Jurkat, Clone E6-1 (cell line): ENCODE measurements around the gene HS3ST6.
"Not testable (repeated sequence)": the region's sequence is repeated elsewhere in the genome, so short reads cannot be mapped to it uniquely, and the experiment has no call there.

Experiments
- DNase-seq: peaks from one replicate; pipeline ENCODE4 v3.0.0-alpha.2; 2011; ENCODE audit warnings: low read depth, low spot score
- H3K4me3 ChIP-seq: 2 replicates; pipeline ENCODE4 v1.5.1; 2011; ENCODE audit warnings: mild to moderate bottlenecking, low read length, control low read depth, moderate library complexity

The HS3ST6 gene

DNA sequence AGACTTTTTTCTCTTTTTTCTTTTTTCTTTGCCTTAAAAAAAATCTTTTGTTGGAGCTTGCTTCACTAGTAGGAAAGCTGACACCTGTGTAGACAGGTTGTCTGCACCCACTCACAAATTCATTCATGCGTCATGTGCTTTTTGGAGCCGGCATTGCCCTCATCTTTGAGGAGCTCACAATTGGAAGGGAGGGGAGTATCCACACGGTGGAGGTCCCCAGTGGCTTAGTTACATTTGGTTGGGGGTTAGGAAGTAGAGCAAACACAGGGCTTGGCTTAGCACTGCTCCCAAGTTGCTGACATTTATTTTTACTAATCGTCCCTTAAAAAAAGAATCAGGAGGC, 27.5 kb downstream of the HS3ST6 start:
- H3K4me3 ChIP-seq: no peak overlapping the region
- DNase-seq: no peak

- H3K4me3 ChIP-seq: no peak overlapping the region
- no peak for DNase-seq
Measured at GRCh38 chr16:1890024-1890707, 28.0 kb downstream of the HS3ST6 start.

GRCh38 chr16:1887711-1888354, 30.4 kb downstream of the HS3ST6 start:
- no peak overlapping the region for H3K4me3 ChIP-seq
- no peak for DNase-seq

- no peak for DNase-seq
- H3K4me3 ChIP-seq: no peak overlapping the region
Measured at GRCh38 chr16:1884889-1885288, 33.3 kb downstream of the HS3ST6 start.

- no peak overlapping the region for H3K4me3 ChIP-seq
- DNase-seq: peak; percentile 8
Measured at GRCh38 chr16:1884155-1884760, 34.0 kb downstream of the HS3ST6 start.

- DNase-seq, H3K4me3 ChIP-seq: not testable (repeated sequence)
Measured at GRCh38 chr16:1881172-1881571, 37.0 kb downstream of the HS3ST6 start.

DNA sequence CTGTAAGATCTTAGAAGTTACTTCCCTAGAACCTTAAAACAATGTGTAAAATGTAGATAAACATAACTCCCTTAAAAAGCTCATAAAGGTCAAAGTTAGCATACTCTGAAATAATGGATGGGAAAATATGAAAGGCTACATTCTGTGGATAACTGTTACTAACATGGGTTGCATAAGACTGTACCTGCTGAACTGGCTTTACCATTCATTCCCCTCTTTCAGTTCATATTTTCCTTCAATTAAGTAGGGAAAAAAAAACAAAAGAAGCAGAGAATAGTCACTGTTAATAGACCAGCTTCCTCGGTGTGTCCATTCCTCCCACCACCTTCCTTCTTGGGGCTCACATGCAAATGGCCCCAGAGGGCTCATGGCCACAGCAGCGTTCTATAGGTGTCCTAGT, 38.7 kb downstream of the HS3ST6 start:
- no peak for DNase-seq

GRCh38 chr16:1878256-1878655, 40.0 kb downstream of the HS3ST6 start:
- DNase-seq: no peak

More for the DNA sequence above, 38.7 kb downstream of the HS3ST6 start:
- H3K4me3 ChIP-seq: no peak overlapping the region

GRCh38 chr16:1877804-1878203, 40.4 kb downstream of the HS3ST6 start:
- no peak overlapping the region for H3K4me3 ChIP-seq
- DNase-seq: no peak

More at GRCh38 chr16:1878256-1878655, 40.0 kb downstream of the HS3ST6 start:
- no peak overlapping the region for H3K4me3 ChIP-seq

- no peak overlapping the region for H3K4me3 ChIP-seq
- DNase-seq: no peak
Measured at GRCh38 chr16:1877089-1877488, 41.1 kb downstream of the HS3ST6 start.

DNA sequence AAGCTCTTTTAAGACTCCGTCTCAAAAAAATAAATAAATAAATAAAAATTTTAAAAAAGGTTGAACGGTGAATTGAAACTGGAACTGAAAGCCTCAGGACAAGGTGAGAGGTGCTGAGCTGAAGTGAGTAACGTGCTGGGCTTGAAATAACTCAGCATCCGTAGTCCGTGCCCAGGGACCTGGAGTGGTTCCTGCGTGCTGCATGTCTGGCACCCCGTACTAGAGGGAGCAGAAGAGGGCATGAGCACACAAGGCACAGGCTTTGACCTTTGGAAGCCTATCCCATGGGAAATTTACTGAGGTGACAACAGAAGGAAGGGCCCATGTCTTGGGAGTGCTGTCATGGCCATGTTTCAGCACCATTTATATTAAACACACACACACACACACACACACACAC, 41.7 kb downstream of the HS3ST6 start:
- H3K4me3 ChIP-seq: no peak overlapping the region
- DNase-seq: no peak

DNA sequence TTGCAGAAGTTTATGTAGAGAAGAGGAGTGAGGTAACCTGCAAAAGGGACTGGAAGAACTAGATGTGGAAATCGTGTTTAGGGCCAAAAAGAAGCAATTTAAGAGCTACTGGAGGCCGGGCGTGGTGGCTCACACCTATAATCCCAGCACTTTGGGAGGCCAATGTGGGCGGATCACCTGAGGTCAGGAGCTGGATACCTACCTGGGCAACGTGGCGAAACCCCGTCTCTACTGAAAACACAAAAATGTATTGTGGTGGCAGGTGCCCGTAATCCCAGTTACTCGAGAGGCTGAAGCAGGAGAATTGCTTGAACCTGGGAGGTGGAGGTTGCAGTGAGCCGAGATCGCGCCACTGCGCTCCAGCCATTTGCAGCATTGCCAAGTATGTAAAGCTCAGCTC, 42.1 kb downstream of the HS3ST6 start:
- not testable (repeated sequence) for DNase-seq, H3K4me3 ChIP-seq

DNA sequence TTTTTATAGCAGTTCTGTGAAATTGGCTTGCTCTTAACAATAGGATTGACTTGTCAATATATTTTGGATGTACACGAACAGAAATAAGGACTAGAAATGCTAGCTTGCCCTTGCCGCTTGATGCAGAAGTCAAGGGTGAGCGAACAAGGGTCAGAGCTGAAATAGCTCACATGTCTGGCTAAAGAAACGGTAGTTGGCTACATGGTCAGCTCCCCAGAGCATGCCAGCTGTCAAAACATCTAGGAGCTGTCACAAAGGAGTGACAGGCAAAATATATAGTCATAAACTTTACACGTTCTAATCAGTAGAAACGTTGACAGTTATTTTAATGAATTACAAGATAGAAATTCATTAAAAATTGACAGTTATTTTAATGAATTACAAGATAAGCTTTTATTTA, 43.4 kb downstream of the HS3ST6 start:
- no peak for DNase-seq
- no peak overlapping the region for H3K4me3 ChIP-seq

GRCh38 chr16:1871974-1872635, 46.1 kb downstream of the HS3ST6 start, which contains the start of gene MEIOB:
TSS of gene MEIOB (minus strand) at chr16:1872164. CDS start at chr16:1868175, 3,989 bp downstream.
- H3K4me3 ChIP-seq: no peak within 1 kb of the TSS
- no peak for DNase-seq

GRCh38 chr16:1870365-1871082, 47.7 kb downstream of the HS3ST6 start:
- no peak for DNase-seq
- H3K4me3 ChIP-seq: no peak overlapping the region

- no peak overlapping the region for H3K4me3 ChIP-seq
- DNase-seq: no peak
Measured at GRCh38 chr16:1865902-1866690, 52.1 kb downstream of the HS3ST6 start.

- H3K4me3 ChIP-seq: no peak overlapping the region
- DNase-seq: peak; percentile 32
Measured at GRCh38 chr16:1863681-1864460, 54.3 kb downstream of the HS3ST6 start.

DNA sequence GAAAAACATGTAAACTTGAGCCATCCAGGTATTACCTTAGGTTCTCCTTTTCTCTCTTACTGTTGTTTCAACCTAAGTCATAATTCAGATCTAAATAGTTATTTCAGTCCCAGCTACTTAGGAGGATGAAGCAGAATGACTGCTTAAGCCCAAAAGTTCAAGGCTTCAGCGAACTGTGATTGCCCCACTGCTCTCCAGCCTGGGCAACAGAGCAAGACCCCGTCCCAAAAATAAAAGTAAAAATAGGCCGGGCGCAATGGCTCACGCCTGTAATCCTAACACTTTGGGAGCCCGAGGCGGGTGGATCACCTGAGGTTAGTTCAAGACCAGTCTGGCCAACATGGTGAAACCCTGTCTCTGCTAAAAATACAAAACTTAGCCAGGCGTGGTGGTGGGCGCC, 55.8 kb downstream of the HS3ST6 start:
- DNase-seq: no peak
- no peak overlapping the region for H3K4me3 ChIP-seq
